WTC11 (cell line): Measurements from ENCODE around the gene HTR1B.

Source experiments
- ESRRA ChIP-seq: sonication (generic); formaldehyde crosslinking; IDR thresholded peaks from 2 replicates; pipeline ENCODE4 v1.8.1; 2022; ENCODE audit warnings: mild to moderate bottlenecking, missing genetic modification reagents, borderline replicate concordance
- JAZF1 ChIP-seq: fragments of 250-450 bp; sonication (Bioruptor Pico); IDR thresholded peaks from 2 replicates; pipeline ENCODE4 v1.9.0; 2021; ENCODE audit warnings: moderate library complexity, mild to moderate bottlenecking, inconsistent platforms
- JUN ChIP-seq: sonication (generic); formaldehyde crosslinking; IDR thresholded peaks from 2 replicates; pipeline ENCODE4 v1.8.0; 2023; ENCODE audit warnings: mild to moderate bottlenecking, missing genetic modification reagents
- NR1H2 ChIP-seq: sonication (generic); formaldehyde crosslinking; IDR thresholded peaks from 2 replicates; pipeline ENCODE4 v1.9.0; 2021; ENCODE audit warnings: mild to moderate bottlenecking, moderate library complexity, missing genetic modification reagents
- SMAD4 ChIP-seq: sonication (generic); formaldehyde crosslinking; IDR thresholded peaks from 2 replicates; pipeline ENCODE4 v1.8.0; 2022; ENCODE audit warnings: mild to moderate bottlenecking, missing genetic modification reagents
- TF ChIP-seq, protein P1 (sequence below): fragments of 200-600 bp; IDR thresholded peaks from 2 replicates; pipeline ENCODE4 v1.8.0; 2022; ENCODE audit warnings: antibody characterized with exemption
- TF ChIP-seq, protein P2 (sequence below): sonication (generic); formaldehyde crosslinking; IDR thresholded peaks from 2 replicates; pipeline ENCODE4 v1.8.1; 2023; ENCODE audit warnings: mild to moderate bottlenecking, moderate library complexity, missing genetic modification reagents
- TF ChIP-seq, protein P3 (sequence below): sonication (generic); formaldehyde crosslinking; IDR thresholded peaks from 2 replicates; pipeline ENCODE4 v1.8.1; 2022; ENCODE audit warnings: mild to moderate bottlenecking, missing genetic modification reagents, moderate library complexity, borderline replicate concordance
- TF ChIP-seq, protein P4 (sequence below): sonication (generic); formaldehyde crosslinking; conservative IDR thresholded peaks from 2 replicates; pipeline ENCODE4 v1.8.1; 2022; ENCODE audit warnings: mild to moderate bottlenecking, missing genetic modification reagents
- TF ChIP-seq, protein P5 (sequence below): sonication (generic); formaldehyde crosslinking; IDR thresholded peaks from 2 replicates; pipeline ENCODE4 v1.8.1; 2023; ENCODE audit warnings: mild to moderate bottlenecking, missing genetic modification reagents, moderate library complexity

DNA sequence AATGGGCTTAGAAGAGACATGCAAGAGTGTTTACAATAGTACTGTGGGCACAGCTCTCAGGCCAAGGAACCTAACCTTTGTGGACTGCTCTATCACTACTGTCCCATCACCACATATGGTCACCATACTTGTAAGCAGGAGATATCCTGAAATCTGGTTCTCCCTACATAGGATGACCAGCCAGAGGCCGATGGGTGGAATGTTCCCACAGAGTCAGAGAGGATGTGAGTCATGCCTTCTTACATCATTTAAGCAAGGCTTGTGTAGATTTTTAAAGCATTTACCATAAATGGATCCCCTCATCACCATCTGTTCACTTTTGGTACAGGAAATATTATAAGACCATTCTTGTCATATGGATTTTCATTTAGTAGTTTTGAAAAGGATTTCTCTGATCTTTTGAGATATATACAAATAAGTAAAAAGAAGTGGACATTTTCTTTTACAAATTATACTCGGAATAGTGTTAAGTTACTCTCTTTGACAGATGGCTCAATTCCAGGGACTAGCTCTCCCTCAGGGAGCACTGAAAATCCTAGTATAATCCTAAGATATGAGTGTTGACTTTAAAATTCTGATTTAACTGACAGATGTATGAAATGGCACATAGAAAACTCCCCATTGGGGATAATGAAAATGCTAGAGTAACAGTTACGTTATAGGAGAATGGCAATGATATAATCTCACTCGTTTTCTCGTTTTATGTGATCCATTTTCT, 6.6 kb downstream of the HTR1B start:
- TF ChIP-seq, protein P1, sequence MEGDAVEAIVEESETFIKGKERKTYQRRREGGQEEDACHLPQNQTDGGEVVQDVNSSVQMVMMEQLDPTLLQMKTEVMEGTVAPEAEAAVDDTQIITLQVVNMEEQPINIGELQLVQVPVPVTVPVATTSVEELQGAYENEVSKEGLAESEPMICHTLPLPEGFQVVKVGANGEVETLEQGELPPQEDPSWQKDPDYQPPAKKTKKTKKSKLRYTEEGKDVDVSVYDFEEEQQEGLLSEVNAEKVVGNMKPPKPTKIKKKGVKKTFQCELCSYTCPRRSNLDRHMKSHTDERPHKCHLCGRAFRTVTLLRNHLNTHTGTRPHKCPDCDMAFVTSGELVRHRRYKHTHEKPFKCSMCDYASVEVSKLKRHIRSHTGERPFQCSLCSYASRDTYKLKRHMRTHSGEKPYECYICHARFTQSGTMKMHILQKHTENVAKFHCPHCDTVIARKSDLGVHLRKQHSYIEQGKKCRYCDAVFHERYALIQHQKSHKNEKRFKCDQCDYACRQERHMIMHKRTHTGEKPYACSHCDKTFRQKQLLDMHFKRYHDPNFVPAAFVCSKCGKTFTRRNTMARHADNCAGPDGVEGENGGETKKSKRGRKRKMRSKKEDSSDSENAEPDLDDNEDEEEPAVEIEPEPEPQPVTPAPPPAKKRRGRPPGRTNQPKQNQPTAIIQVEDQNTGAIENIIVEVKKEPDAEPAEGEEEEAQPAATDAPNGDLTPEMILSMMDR = no peak
- no peak for TF ChIP-seq NR1H2 (CRISPR knock-in tag)
- TF ChIP-seq ESRRA = no peak
- TF ChIP-seq, protein P2, sequence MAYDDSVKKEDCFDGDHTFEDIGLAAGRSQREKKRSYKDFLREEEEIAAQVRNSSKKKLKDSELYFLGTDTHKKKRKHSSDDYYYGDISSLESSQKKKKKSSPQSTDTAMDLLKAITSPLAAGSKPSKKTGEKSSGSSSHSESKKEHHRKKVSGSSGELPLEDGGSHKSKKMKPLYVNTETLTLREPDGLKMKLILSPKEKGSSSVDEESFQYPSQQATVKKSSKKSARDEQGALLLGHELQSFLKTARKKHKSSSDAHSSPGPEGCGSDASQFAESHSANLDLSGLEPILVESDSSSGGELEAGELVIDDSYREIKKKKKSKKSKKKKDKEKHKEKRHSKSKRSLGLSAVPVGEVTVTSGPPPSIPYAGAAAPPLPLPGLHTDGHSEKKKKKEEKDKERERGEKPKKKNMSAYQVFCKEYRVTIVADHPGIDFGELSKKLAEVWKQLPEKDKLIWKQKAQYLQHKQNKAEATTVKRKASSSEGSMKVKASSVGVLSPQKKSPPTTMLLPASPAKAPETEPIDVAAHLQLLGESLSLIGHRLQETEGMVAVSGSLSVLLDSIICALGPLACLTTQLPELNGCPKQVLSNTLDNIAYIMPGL (CRISPR knock-in tag) = no peak
- no peak for TF ChIP-seq SMAD4 (CRISPR knock-in tag)
- TF ChIP-seq, protein P3, sequence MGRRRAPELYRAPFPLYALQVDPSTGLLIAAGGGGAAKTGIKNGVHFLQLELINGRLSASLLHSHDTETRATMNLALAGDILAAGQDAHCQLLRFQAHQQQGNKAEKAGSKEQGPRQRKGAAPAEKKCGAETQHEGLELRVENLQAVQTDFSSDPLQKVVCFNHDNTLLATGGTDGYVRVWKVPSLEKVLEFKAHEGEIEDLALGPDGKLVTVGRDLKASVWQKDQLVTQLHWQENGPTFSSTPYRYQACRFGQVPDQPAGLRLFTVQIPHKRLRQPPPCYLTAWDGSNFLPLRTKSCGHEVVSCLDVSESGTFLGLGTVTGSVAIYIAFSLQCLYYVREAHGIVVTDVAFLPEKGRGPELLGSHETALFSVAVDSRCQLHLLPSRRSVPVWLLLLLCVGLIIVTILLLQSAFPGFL (CRISPR knock-in tag) = no peak
- TF ChIP-seq, protein P4, sequence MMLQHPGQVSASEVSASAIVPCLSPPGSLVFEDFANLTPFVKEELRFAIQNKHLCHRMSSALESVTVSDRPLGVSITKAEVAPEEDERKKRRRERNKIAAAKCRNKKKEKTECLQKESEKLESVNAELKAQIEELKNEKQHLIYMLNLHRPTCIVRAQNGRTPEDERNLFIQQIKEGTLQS = no peak
- TF ChIP-seq JAZF1 = no peak
- no peak for TF ChIP-seq JUN
- TF ChIP-seq, protein P5, sequence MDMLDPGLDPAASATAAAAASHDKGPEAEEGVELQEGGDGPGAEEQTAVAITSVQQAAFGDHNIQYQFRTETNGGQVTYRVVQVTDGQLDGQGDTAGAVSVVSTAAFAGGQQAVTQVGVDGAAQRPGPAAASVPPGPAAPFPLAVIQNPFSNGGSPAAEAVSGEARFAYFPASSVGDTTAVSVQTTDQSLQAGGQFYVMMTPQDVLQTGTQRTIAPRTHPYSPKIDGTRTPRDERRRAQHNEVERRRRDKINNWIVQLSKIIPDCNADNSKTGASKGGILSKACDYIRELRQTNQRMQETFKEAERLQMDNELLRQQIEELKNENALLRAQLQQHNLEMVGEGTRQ (CRISPR knock-in tag) = no peak
